NCI-H2081 (cell line): ENCODE results near the gene NPAS4.
"Not testable (repeated sequence)": the region's sequence is repeated elsewhere in the genome, so short reads cannot be mapped to it uniquely, and the experiment has no call there.

Experiments
- DNase-seq, 2 experiments: peaks; one replicate each; lab custom pipeline; 2025; lab: John Stamatoyannopoulos, UW

The NPAS4 gene

DNA sequence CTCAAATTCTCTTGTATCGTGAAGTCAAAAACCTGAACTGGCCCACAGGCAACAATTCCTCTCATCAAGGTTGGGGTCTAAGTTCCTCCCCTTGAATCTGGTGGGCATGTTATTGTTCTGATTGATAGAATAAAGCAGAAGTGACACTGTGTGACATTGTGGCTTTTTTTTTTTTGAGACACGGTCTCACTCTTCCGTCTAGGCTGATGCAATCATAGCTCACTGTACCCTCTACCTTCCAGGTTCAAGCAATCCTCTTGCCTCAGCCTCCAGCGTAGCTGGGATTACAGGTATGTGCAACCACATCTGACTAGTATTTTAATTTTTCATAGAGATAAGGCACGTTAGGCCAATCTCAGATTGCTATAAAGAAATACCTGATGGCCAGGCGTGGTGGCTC, 37.0 kb downstream of the NPAS4 start:
- DNase-seq: no peak

DNA sequence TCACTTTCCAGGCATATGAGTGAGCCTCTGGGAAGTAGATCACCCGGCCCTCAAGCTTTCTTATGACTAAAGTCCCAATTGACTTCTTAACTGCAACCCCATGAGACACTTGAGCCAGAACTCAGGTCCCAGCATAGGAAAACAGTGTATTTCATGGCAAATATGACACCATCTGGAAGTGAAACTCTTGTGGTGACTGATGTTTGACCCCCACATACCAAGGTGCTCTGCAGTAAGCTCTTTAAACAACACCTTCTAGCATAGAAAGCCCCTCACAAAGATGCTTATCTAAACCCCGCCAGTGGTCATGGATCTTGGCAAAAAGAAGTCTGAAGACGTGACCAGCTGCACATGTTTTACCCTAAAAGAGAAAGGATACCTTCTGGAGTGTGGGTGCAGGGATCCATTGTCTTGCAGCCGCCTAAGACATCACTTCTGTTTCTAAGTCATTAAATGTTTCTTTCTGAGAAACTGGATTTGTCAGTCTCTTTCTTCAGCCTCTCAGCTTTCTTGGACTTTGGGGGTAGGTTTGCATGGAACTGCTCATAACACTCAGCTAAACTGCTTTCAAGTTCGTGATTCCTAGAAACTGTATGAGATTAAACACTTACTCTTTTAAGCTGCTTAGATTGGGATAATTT, 38.4 kb downstream of the NPAS4 start:
- no peak for DNase-seq

GRCh38 chr11:66462010-66462409, 41.2 kb downstream of the NPAS4 start:
- DNase-seq: no peak

DNA sequence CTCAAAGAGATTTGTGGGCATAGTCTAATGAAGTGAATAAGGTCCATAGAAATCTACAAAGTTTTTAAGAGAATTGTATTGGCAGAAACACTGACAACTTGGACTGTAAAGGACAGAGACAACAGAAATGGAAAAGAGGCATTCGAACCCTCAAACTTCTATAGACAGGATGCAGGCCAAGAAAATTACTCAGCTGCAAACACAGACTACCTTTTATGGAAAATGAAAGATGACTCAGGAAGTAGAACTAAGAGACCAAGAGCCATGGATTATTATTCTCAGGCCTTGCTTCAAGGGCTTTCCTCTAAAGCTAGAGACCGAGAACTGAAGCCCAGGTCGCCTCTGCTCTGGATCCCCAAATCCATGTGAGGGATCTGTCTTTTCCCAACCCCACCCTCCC, 42.1 kb downstream of the NPAS4 start:
- DNase-seq: no peak

- not testable (repeated sequence) for DNase-seq
Measured at GRCh38 chr11:66464116-66464515, 43.3 kb downstream of the NPAS4 start.

GRCh38 chr11:66464916-66465315, 44.1 kb downstream of the NPAS4 start:
- DNase-seq: no peak

DNA sequence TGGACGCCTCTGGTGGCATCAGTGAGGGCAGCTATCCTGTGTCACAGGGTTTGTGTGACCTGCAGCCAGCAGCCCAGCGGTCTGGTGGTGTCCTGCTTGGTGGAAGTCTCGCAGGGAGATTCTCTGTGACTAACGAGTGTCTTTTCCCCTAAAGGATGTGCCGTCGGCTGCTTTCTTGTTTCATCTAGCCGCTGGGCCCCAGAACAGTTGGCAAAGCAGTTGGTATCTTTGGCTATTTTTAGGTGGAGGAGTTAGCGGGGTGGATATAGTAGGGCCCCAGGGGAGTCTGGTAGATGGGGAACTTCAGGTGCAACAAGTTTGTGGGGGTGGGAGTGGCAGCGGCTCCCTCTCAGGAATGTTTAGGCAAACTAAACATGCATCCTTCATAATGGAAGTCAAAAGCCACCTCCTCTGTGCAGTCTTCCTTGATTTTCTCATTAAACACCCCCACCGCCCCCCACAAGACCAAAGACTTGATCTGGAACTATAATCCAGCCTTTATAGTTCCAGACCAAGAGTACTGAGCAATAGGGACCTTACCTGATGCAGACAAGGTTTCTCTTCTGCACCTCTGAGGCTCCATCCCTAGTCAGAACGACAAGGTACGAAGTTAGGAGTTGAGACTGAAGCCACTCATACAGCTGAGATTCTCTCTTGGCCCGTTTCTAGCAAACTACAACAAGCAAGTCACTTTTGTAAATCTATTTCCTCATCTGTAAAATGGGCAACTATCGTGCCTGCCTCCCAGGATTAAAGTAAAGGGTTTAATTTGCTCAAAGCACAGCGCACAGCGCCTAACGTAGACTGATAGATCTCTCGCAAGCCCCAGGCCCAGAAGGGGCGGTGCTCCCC, 44.8 kb downstream of the NPAS4 start:
- no peak for DNase-seq

DNA sequence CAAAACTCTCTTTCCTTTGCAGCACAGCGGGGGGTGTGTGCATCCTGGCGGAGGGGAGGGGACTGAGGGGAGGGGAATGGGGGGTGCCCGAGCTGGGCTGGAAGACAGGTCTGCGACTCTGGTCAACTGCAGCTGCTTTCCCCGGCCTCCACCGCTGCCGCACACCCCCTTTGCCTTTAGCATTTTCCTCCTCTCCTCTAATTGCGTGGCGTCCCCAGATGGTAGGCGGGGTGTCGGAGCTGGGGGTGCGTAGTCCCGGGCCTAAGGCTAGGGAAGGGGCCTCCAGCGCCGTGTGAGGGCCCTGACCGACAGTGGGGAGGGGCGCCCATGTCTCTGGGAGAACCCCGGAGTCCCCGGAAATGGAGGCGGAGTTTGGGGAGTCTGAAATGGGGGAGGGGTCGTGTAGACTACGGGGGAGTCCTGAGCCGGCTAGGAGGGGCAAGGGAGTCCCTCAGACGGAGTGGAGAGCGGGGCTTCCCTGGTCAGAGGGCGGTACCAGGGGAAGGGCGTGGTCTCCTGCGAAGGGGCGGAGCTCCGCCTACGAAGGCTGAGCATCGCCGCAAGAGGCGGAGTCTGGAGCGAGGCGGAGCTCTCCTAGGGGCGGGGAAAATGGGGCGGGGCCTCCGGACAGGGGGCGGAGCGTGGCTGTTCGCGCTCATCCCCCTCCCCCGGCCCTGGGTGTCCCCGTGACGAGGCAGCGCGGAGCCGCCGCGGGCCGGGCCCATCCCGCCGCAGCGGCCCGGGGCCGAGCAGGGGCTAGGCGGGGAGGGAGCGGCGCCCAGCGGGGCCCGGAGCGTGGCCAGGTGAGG, 45.6 kb downstream of the NPAS4 start, which contains the start of gene PELI3:
TSS of gene PELI3 (plus strand) at position 681 of the 809 bp plus-strand sequence. CDS start 1,224 bp downstream, outside the sequence.
- peak; percentile 76 to 88 for DNase-seq

- no peak for DNase-seq
Measured at GRCh38 chr11:66467034-66467659, 46.3 kb downstream of the NPAS4 start.

DNA sequence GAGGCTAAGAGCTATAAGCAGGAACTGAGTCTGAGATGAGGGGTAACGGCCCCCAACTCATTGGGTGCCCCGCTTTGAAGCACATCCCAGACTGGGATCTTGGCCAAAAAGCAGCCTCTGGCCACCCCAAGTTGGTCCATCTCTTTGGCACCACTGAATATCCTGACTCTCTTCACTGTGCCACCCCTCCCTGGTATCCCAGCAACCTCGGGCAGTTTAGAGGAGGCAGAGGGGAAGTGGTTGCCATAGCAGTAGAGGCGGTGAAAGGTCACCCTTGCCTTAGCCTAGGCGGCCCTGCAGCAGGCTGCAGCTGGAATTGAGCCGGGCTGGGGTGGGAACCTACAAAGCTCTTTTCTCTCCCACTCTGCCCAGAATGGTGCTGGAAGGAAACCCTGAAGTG, 46.9 kb downstream of the NPAS4 start:
- DNase-seq: peak in 1 of 2 experiments; percentile 20

DNA sequence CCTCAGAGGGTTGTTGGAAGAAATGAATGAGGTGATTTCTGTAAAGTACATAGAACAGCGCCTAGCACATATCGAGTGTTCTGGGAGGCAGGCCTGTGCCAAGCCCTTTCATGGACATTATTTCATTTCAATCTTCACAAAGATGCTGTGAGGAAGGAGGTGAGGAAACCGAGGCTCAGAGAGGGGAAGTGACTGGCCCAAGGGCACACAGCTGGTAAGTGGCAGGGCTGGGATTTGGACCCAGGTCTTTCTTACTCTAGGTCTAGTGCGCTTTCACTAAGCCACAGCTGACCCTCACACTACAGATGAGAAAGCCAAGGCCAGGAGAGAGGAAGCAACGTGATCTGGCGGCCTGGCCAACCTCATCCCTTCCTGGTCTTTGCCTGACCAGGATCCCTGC, 47.9 kb downstream of the NPAS4 start:
- DNase-seq: no peak

- no peak for DNase-seq
Measured at GRCh38 chr11:66469441-66469840, 48.6 kb downstream of the NPAS4 start.

- DNase-seq: no peak
Measured at GRCh38 chr11:66470015-66470414, 49.2 kb downstream of the NPAS4 start.

GRCh38 chr11:66471142-66471541, 50.3 kb downstream of the NPAS4 start:
- no peak for DNase-seq

DNA sequence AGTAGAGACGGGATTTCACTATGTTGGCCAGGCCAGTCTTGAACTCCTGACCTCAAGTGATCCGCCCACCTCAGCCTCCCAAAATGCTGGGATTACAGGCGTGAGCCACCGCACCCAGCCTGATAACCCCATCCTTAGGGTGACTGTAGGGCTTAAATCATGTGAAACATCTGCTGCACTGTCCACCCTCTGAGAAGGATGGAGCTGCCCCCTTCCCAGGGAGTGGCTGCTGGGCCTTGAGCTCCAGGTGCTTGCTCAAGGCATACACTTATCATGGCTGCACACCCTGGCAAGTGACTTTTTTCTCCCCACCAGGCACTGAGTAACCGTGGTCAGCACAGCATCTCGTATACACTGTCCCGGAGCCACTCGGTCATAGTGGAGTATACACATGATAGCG, 51.2 kb downstream of the NPAS4 start:
- DNase-seq: no peak

DNA sequence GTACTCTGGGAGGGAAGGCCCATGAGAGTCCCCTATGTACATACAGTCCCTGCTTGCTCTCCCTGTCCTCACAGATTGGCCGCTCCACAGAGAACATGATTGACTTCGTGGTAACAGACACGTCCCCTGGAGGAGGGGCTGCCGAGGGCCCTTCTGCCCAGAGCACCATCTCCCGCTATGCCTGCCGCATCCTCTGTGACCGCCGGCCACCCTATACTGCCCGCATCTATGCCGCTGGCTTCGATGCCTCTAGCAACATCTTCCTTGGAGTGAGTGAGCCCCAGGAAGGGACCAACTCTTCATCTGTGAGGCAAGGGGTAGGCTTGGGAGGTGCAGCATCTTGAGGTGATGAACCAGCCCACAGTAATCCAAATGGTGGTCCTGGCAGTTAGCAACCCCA, 52.3 kb downstream of the NPAS4 start:
- no peak for DNase-seq

DNA sequence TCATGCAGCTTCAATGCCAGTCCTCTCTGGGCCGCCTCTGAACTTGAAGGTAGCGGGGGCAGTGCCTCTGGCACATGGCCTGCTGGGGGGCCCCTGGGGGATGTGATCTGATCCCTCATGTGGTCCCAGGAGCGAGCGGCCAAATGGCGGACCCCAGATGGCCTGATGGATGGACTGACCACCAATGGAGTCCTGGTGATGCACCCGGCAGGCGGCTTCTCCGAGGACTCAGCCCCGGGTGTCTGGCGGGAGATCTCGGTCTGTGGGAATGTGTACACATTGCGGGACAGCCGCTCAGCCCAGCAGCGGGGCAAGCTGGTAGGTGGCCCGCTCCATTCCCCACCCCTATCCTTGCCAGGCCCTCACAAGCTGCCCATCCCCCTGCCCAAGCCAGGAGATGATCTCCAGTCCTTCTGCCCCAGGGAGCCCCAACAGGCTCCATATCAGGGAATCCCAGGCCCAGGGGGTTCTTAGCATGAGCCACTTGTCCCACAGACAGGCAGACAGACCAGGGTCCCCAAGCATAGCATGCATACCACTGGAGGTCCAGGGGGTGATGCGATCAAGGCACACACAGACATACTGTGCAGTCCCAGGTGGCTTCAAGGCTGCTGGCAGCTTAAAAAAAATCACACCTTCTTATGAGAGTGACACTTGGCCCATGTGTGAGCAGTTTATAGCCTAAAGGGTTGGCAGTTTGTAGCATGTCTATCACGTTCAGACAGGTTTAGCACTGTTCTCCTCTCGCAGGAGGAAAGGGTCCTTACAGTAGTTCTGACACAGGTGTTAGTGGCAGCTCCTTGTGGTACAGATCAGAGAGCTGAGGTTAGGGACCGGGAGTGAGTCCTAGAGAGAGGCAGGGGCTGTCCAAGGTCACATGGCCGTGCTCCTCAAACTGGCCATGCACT, 53.0 kb downstream of the NPAS4 start:
- no peak for DNase-seq

DNA sequence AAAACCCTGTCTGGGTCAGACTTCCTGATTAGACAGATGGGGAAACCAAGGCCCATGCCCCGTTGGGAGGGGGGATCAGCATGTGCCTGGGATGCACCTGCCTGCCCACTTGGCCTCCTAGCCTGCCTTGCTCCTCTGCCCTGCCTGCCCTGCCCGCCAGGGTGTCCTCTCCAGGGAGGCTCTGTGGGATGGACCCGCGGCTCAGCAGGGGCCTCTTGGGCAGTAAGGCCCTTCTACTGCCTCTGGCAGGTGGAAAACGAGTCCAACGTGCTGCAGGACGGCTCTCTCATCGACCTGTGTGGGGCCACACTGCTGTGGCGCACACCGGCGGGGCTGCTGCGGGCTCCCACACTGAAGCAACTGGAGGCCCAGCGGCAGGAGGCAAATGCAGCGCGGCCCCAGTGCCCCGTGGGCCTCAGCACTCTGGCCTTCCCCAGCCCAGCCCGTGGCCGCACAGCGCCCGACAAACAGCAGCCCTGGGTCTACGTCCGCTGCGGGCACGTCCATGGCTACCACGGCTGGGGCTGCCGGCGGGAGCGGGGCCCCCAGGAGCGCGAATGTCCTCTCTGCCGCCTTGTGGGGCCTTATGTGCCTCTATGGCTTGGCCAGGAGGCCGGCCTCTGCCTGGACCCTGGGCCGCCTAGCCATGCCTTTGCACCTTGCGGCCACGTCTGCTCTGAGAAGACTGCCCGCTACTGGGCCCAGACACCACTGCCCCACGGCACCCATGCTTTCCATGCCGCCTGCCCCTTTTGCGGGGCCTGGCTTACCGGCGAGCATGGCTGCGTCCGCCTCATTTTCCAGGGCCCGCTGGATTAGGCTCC, 54.7 kb downstream of the NPAS4 start:
- no peak for DNase-seq
